HG03378 (cell line): ENCODE results near the gene ANKS1B.
"Not testable (repeated sequence)": the region's sequence is repeated elsewhere in the genome, so short reads cannot be mapped to it uniquely, and the experiment has no call there.

Source experiments
- ATAC-seq: cut with Tn5 transposase; IDR thresholded peaks from one replicate; pipeline ENCODE4 v1.9.1; 2021; ENCODE audit warnings: mild to moderate bottlenecking, moderate library complexity; ENCODE audit not compliant: unreplicated experiment

The ANKS1B gene

DNA sequence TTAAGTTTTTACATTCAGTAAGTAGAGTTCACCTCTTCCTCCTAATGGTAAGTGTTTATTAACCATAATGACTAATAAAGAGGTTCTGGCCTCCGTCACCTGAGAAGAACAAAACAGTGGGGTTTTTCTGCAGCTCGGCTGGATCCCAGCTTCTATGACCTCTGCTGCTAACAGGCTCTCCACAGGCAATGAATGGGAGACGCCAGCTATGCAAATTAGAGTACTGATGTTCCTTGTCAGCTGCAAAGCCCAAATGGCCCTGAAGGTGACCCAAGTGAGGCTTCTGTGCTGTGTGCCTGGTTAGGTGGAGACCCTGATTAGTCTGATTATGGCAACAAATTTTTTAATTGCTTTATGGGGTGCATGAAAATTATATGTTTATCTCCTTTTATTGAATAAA, 1121.6 kb downstream of the ANKS1B start:
- ATAC-seq = no peak

DNA sequence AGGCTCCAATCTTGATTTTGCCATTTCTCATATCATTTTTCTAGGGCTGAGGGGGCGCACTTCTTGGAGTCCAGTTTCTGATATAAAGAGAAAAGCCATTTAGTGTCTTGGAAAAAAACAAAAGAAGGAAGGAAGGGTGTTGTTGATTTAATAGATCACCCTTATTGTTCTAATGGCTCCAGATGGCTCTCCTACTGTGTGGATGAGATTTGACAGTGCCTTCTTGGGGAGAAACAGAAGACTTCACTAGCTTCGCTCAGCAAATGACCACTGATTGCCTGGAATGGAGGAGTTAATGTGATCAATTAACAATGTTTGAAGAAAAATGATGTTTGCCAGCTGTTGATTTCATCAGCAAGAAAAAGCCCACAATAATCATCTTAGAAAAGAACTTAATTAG, 1123.5 kb downstream of the ANKS1B start:
- ATAC-seq = no peak

DNA sequence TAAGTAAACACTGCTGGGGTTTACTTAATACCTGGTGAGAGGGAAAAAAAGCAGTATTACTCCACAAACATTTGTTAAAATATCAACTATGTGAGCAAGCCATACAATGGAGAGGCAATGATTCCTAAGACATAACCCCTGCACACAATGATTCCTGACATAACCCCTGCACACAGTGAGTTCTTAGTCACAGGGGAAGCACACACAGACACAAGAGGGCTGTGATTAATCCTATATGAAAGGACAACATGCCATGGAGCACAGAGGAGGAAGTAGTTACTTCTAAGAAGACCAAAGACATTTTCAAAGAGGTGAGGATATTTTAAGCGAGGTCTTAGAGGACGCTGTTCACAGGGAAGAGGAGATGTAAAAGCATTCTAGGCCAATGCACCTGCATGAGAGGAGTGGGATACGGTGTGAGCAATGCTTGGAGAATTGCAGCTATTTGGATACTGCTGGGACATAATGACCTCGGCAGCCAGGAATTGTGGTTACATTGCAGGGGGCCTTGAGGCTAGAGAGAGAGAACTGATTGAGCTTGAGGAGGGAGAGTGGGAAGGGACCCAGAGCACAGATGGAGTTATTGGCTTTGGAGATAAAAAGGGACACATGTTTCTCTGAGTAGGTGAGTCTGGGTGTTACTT, 1127.7 kb downstream of the ANKS1B start:
- ATAC-seq = no peak

DNA sequence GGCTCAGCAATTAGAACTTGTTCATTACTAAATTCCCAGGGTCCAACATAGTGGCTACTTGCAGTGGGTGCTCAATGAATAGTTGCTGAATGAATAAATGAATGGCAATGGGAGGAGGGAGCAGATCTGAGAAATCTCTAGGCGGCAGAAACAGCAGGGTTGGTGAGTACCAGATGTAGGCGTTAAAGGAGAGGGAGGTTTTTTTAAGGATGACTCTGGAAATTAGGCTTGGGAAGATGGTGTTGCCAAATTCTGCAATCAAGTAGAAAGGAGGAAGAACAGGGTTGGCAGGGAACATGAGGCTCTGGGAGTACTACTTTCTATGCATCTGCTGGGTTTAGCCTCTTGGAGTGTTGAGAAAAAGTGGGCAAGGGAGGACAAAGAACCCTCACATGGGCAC, 1132.6 kb downstream of the ANKS1B start:
- ATAC-seq = no peak

DNA sequence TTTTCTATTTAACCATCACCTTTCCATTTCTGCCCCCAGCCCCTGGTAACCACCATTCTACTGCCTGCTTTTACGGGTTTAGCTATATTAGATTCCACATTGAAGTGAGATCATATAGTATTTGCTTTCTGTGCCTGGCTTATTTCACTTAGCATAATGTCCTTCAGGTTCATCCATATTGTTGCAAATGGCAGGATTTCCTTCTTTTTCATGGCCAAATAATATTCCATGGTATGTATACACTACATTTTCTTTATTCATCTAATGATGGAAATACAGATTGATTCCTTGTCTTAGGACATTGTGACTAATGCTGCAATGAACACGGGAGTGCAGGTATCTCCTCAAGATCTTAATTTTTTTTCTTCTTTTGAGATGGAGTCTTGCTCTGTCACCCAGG, 1137.5 kb downstream of the ANKS1B start:
- no peak for ATAC-seq

DNA sequence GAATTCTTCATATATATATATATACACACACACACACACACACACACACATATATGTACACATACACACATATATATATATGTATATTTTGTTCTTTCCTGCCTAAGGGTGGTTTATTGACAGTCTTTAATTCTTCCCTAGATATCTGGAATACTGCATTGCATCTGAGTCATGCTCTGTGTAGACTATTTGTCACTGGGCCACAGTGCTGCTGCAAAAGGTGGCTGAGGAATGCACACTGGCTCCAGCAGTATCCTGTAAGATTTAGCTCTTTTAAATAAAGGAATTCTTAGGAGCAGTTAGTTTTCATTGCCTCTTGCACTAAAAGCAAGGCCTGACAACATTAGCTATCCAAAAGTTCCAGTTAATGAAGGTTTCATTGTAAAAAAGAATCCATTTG, 1138.8 kb downstream of the ANKS1B start:
- ATAC-seq = no peak

DNA sequence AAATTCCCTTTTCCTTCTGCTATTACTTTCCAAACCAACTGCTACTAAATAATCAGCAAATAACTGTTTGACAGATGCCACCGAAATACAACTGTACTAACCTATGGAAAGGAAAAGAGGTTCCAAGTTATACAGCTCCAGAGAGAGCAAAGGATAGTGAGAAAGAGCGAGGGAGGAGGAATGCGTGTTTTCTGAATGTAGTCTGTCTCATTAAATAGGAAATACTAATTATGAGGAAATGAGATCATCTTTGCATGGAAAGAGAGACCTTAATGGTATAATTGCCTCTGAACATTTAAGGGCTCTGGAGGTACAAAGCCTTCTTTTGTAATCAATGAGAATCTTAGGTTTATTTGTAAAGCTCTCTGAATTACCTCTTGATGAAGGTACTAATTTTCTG, 1144.4 kb downstream of the ANKS1B start:
- no peak for ATAC-seq

DNA sequence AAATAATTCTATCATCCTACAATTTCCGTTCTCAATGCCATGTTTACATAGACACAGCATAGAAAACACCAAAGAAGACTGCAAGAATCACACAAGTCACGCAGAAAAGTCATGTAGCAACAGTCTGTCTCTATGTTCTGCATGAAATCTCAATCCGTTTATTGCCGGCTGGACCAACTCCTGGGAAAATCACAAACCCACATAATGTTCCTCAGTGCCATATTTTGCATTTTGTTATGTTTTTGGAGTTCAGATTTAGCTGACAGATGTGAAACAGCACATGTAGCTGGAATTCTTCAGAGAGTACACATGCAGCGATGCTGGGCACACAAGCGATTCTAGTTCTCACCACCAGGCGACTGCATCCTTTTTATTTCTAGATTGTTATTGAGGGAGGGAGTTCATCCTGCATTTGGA, 1146.5 kb downstream of the ANKS1B start:
- no peak for ATAC-seq

DNA sequence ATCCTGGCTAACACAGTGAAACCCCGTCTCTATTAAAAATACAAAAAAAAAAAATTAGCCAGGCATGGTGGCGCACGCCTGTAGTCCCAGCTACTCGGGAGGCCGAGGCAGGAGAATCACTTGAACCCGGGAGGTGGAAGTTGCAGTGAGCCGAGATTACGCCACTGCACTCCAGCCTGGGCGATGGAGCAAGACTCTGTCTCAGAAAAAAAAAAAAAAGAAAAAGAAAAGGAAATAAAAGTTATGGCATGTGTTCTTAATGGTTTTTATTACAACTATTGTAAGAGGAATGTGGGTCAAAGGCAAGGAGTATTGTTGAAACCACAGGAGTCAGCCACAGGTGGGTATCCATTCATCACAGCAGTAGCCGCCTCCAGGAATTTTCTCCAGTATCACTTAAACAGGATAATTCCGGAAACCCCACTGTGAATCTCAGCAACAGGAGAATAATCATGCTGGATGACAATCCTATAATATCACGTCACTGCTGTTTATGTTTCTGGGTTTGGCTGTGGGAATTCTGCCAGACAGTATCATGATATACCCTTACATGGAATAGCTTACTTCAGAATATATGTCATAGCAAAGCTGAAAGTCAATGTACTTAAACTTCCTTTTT, 1147.5 kb downstream of the ANKS1B start:
- ATAC-seq = not testable (repeated sequence)

DNA sequence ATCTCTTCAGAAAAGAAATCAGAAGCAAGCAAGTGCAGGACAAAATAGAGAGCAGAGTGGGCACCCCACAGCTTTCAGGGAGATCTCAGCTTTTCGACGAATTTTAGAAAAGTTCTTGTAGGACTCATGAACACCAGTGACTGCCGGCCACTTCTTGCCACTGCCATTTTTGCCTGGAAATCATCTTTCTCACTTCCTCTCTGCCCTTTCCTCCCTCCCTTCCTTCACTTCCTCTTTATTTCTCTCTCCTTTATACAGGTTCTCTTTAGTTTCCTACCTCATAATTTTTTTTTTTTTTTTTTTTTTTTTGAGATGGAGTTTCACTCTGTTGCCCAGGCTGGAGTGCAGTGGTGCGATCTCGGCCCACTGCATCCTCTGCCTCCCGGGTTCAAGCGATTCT, 1154.1 kb downstream of the ANKS1B start:
- no peak for ATAC-seq

DNA sequence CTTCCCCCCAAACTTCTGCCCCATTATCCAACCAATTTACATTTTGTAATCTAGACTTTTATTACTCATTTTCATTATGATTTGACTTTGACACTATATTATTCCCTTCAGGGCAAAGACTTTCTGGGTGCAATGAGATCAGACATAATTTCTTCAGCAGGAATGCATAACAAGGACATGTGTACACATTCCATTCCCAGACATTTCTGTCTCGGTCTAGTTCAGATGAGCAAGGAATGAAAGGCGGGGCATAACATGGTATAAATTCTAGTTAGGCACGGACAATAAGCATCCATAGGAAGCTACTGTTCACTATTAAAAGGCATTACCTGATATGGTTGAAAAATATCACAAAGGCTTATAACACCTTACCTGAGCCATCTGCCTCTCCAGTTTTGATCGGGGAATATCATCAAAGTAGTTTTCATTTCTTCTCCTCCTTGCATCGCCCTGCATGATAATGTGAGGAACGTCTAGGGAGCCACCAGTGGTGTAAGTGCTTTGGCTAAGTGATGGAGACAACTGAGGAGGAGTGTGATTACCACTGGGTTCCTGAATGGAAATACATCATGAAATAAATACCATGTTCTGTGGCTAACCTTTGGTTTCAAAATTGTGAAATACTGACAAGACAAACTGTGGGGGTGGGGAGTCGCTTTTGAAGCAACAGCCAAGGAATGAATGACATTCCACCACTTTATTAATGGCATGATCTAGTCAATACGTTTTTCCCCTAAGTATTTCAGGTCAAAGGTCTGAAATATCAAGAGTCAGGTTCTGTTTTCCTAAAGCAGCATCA, 1155.7 kb downstream of the ANKS1B start:
- no peak for ATAC-seq

DNA sequence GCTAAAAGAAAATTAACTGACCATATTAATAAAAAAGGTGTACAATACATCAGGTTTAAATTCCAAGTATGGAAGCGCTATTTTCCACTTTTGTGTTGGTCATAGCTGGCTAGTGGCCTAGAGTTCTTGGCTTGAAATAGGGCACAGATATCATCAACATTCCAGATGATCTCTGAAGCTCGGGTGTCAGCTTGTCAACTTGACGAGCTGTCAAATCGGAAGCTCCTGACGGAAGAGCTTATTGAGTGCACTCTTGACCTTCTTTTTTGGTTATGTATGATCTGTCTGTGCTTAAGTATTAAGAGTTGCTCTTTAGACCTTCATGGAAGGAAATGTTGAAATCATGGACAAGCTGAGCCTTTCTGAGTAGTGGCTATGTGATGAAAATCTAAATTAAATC, 1161.7 kb downstream of the ANKS1B start:
- ATAC-seq = no peak

DNA sequence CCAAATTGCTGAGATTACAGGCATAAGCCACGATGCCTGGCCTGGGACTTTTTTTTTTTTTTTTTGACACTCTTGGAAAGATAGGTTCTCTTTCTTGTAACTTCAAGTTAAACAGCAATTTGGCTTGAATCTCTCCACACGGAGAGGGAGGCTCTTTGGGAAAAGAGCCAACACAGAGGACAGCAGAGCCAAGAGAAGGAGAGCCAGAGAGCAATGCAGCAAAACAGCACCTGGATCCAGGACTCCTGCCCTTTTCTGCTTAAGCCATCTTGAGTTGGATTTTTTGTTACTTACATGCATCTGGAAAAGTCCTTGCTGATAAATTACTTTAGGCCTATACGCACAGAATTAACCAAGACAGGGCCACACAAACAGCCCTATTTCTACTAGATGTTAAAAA, 1162.9 kb downstream of the ANKS1B start:
- ATAC-seq = no peak

DNA sequence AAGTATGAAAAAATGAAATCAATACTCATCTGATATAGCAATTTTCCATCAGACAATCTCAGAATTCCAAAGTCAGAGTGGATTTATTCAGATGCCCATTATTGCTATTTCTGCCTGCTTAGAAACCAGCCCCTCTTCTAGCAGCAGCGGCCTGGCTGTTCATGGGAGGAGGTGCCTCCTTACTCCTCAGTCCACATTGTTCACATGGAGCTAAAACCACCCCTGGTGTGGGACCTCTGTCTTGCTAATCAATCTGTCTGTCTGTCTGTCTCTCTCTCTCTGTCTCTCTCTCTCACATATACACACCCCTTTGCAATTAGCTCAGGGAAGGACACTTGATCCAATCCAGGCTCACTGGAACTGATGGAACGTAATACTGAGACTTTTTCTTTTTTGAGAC, 1163.5 kb downstream of the ANKS1B start:
- no peak for ATAC-seq

DNA sequence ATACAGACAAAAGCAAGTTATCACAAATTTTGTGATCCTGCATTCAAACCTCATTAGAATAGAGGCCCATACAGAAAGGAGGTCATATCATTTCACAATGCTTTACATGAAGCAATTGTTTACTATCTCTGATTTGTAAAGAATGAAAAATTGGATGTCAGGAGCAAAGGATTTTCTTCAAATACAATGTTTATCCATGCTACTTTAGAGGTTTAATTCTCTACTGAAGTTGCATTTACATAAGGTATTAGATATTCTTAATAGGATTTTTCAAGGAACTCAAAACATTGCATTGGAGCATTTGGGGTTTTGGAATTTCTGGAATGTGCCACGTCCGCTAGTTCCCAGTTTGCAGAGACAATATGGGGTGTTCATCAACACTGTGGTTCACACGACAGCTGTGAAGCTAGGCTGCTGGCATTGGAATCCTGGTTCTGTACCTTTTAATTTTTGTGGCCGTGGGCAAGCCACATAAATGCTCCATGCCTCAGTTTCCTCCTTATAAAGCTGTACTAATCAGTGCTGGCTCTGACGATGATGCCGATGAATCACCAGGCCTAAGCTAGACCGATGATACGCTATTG, 1164.8 kb downstream of the ANKS1B start:
- no peak for ATAC-seq

DNA sequence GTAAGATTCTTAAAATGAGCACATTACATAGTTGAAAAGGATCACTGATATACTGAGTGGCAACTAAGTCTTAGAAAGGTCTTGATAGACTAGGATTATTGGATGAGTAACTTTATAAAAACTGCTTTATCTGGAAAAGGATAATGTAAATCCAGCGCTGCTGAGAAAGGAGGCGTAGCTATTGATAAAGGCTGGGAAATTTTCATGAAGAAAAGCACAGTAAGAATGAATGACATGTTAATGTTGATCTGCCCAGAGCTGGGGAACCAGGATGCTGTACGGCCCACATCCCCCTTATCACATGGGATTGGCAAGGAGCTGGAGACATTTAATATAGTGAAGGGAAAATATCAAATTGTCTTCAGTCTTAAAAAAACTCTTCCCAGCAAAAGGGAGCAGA, 1165.7 kb downstream of the ANKS1B start:
- no peak for ATAC-seq

DNA sequence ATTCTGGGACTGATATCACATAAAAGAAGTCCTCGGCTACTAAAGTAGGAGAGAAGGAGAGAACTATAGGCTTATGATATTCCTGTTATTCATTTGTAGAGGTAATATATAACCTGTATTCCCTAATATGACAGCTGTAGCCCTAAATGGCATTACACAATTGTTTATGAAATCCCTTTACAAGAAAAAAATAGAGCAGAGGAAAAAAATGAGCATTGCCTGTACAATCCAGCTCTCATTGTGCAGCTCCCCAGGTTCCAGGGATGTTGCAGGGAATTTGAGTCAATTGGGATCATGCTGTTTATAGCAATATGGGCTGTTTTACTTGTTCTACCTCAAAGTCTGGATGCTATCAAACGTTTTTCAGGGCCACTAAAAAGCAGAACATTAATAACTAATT, 1166.5 kb downstream of the ANKS1B start:
- no peak for ATAC-seq

DNA sequence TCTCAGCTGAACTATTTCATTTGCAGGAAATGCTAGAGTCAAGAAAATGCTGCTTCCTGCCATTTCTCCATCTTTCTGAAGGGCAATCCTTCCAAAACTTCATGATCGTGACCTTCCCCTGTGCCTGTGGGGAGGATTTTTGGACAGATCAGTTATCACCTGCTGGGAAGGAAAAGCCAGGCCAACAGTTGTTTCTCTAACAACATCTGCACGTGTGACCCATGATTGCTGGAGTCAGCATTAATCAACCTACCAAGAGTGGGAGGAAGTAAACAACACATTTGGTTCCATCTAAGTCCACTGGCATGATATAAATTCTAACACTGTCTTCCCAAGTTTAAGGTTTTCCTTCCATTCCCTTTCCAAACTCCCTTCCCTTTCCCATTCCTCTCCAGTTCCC, 1167.0 kb downstream of the ANKS1B start:
- ATAC-seq = no peak

DNA sequence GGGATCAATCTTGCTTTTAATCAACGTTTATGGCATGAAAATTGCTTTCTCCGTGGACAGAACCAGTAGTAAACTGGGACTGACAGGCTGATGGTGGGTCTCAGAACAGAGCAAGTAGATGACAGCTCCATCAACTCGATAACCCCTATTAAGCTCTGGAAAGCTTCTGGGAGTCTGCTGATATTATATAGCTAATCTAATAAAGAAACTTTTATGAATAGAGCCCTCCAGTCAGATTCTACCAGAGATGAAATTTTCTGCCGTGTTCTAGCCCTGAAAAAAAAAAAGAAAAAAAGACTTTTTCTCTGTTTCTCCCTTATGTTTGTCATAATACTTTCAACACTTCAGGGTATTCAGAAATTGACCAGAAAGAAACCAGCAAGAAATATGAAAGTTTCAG, 1168.0 kb downstream of the ANKS1B start:
- no peak for ATAC-seq

DNA sequence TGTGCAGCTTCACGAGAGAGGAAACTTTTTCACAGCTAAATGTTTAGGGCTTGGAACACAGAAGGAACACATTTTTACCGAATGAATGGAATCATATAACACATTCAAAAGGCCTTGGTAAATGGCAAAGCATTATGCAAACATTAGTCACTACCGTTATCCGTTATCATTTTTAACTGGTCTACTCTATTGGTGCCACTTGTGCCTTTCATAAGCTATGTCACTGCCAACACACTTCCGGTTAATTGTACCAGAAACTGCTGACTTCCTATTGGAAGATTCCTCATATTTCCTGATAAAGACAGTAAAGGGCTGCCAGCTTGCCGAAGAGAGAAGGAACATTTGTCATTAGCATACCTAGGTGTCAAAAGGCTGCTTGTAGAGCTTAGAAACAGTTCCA, 1170.5 kb downstream of the ANKS1B start:
- no peak for ATAC-seq

DNA sequence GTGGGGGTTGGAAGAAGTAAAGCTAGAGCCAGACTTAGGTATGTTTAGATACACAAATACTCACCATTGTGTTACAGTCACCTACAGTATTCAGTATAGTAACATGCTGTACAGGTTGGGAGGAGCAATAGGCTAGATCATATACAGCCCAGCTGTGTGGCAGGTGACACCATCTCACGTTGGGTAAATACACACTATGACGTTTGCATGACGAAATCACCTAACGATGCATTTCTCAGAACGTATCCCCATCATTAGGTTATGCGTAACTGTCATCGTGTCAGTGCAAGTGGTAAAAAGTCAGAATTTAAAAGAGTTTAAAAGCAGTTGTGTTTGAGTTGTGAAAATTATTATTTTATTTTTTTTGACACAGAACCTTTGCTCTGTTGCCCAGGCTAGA, 1172.5 kb downstream of the ANKS1B start:
- ATAC-seq = no peak
